ENCODE measurements around the gene OR5B3. TPM values are rescaled to one million over a fixed set of nuclear protein-coding genes. Genes with fewer than 3 reads are reported as not detected.
"Not testable (repeated sequence)": the region's sequence is repeated elsewhere in the genome, so short reads cannot be mapped to it uniquely, and the experiment has no call there.

OR5B3 gene
- total and polyA plus RNA-seq, 2 donors (not counting 3 experiments of a cell fraction or from before 2014, with no cell fraction given): not detected

DNA sequence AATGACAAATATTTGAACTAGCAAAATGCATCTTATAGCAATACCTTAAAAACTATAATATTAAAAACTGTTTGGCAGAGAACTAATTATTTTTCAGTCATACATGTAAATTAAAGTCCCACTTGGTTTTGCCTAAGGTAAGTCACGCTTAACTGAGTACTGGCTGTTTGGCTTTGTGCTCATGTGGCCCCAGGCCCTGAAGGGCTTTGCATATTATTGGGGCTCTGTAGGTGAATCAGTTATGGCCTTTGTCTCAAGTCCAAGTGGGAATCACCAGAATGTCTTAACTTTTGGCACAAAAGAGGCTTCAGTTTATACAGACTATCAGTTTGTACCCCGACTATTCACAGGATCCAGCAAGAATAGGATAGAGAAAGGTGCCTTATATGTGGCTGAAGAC is 7.1 kb downstream of the OR5B3 start:
- POLR2A ChIA-PET: not testable (repeated sequence)

DNA sequence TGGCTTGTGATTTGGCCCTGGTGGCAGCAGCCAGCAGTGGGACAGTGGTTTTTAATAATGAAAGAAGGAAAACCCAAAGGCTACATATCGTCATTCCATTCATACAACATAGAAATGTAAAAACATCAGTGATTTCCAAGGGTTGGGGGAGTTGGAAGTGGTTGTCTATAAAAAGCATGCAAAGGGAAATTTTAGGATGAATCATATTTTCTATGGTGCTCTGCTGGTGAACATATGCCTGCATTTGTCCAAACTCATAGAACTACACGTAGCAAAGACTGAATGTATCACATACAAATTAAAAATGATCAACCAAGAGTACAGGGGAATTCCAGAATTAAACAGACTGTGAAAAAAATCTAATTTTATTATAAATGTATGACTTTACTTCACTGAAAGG is 11.1 kb downstream of the OR5B3 start:
- no peak overlapping the region for H3K4me3 ChIP-seq (replicated peaks in 1 of 3; ENCODE audit: insufficient read depth in 1 of 3, low read depth in 1 of 3, low read length in 3 of 3)
- BruUV-seq (replicated peaks): no TSS peak
- H3K9me1 ChIP-seq (replicated peaks; ENCODE audit: control insufficient read depth, extremely low read depth, insufficient read depth, low read length): no peaks in the 10 kb centered on the region
- no peak overlapping the region for H3K9ac ChIP-seq (replicated peaks; ENCODE audit: extremely low read depth, insufficient read depth, low read length)
- H3K79me2 ChIP-seq (ENCODE audit: control insufficient read depth, insufficient read depth, low read length): no peaks in the 10 kb centered on the region
- H3K9me3 ChIP-seq (replicated peaks; ENCODE audit: control insufficient read depth, insufficient read depth, low read length): no peaks in the 10 kb centered on the region
- H3K27me3 ChIP-seq (ENCODE audit: control insufficient read depth in 2 of 2, insufficient read depth in 2 of 2, low read length in 2 of 2): no peaks in the 10 kb centered on the region
- intact Hi-C loops (cut with micrococcal nuclease): no loop called here
- no peak overlapping the region for H2AFZ ChIP-seq (ENCODE audit: low read depth, low read length)
- dilution Hi-C loops (cut with MboI; ENCODE audit: extremely low pct_ligation_motif_present, low sequenced_read_pairs): no loop called here
- ChIA-PET POLR2A (no interaction called here), CTCF (no interaction called here)
- no peak for DNase-seq (ENCODE audit: low read depth, low spot score)
- H3K27ac ChIP-seq (ENCODE audit: insufficient read depth, low read depth, low read length): no peak overlapping the region
- FAIRE-seq: no peak
- no peaks in the 10 kb centered on the region for H3K36me3 ChIP-seq (ENCODE audit: control insufficient read depth in 2 of 2, extremely low read depth in 1 of 2, insufficient read depth in 2 of 2, low read length in 2 of 2)
- no peaks in the 10 kb centered on the region for H4K20me1 ChIP-seq (replicated peaks; ENCODE audit: control insufficient read depth, extremely low read depth, insufficient read depth, low read length)
- peaks cover 18% of the 10 kb centered on the region for H3K4me1 ChIP-seq (ENCODE audit: control insufficient read depth, extremely low read depth, insufficient read depth, low read length)
- no peak overlapping the region for H3K4me2 ChIP-seq (ENCODE audit: insufficient read depth, low read length)
- TF ChIP-seq JUN (IDR thresholded peaks at IDR 0.05; ENCODE audit: borderline replicate concordance, insufficient read depth, insufficient read length, low read depth): no peak

More for the DNA sequence above, 7.1 kb downstream of the OR5B3 start:
- FAIRE-seq; H3K4me2 ChIP-seq (ENCODE audit: insufficient read depth, low read length); intact Hi-C loops (cut with micrococcal nuclease); H3K9ac ChIP-seq (replicated peaks; ENCODE audit: extremely low read depth, insufficient read depth, low read length); H4K20me1 ChIP-seq (replicated peaks; ENCODE audit: control insufficient read depth, extremely low read depth, insufficient read depth, low read length); H3K4me3 ChIP-seq (replicated peaks in 1 of 3; ENCODE audit: insufficient read depth in 1 of 3, low read depth in 1 of 3, low read length in 3 of 3); H3K36me3 ChIP-seq (ENCODE audit: control insufficient read depth in 2 of 2, extremely low read depth in 1 of 2, insufficient read depth in 2 of 2, low read length in 2 of 2); H3K9me3 ChIP-seq (replicated peaks; ENCODE audit: control insufficient read depth, insufficient read depth, low read length); BruUV-seq (replicated peaks); H3K27ac ChIP-seq (ENCODE audit: insufficient read depth, low read depth, low read length); H3K79me2 ChIP-seq (ENCODE audit: control insufficient read depth, insufficient read depth, low read length); H3K27me3 ChIP-seq (ENCODE audit: control insufficient read depth in 2 of 2, insufficient read depth in 2 of 2, low read length in 2 of 2); dilution Hi-C loops (cut with MboI; ENCODE audit: extremely low pct_ligation_motif_present, low sequenced_read_pairs); H2AFZ ChIP-seq (ENCODE audit: low read depth, low read length); H3K4me1 ChIP-seq (ENCODE audit: control insufficient read depth, extremely low read depth, insufficient read depth, low read length); CTCF ChIA-PET; DNase-seq (ENCODE audit: low read depth, low spot score); H3K9me1 ChIP-seq (replicated peaks; ENCODE audit: control insufficient read depth, extremely low read depth, insufficient read depth, low read length): not testable (repeated sequence)

Measured in endothelial cell of umbilical vein (primary cell).